GM18861 (cell line): ENCODE data around the gene CTPS1.
A peak's percentile ranks its signal among the peaks of the same experiment; 100 is the strongest.

ENCODE experiments used
- ATAC-seq: cut with Tn5 transposase; IDR thresholded peaks from one replicate; pipeline ENCODE4 v1.9.1; 2021; ENCODE audit not compliant: unreplicated experiment

The CTPS1 gene

GRCh38 chr1:40988280-40988679 is 8.8 kb downstream of the CTPS1 start:
- ATAC-seq = no peak

- no peak for ATAC-seq
Observed at GRCh38 chr1:40989066-40989465, 9.6 kb downstream of the CTPS1 start.

- ATAC-seq = no peak
Observed at GRCh38 chr1:40997096-40997495, 17.6 kb downstream of the CTPS1 start.

- no peak for ATAC-seq
Observed at GRCh38 chr1:40998668-40999067, 19.2 kb downstream of the CTPS1 start.

GRCh38 chr1:41003127-41003639 is 23.7 kb downstream of the CTPS1 start:
- ATAC-seq = no peak

GRCh38 chr1:41003640-41004220 is 24.2 kb downstream of the CTPS1 start:
- ATAC-seq = peak; percentile 95

- no peak for ATAC-seq
Observed at GRCh38 chr1:41005876-41006275, 26.4 kb downstream of the CTPS1 start.

- ATAC-seq = no peak
Observed at GRCh38 chr1:41006942-41007865, 27.7 kb downstream of the CTPS1 start.

- no peak for ATAC-seq
Observed at GRCh38 chr1:41009466-41009865, 30.0 kb downstream of the CTPS1 start.

GRCh38 chr1:41010345-41010744 is 30.8 kb downstream of the CTPS1 start:
- ATAC-seq = no peak

GRCh38 chr1:41013024-41013423 is 33.5 kb downstream of the CTPS1 start:
- ATAC-seq = no peak

- no peak for ATAC-seq
Observed at GRCh38 chr1:41013796-41014195, 34.3 kb downstream of the CTPS1 start.

GRCh38 chr1:41014871-41015270 is 35.4 kb downstream of the CTPS1 start:
- no peak for ATAC-seq

GRCh38 chr1:41015281-41015896 is 35.9 kb downstream of the CTPS1 start:
- ATAC-seq = no peak

GRCh38 chr1:41015897-41016470 is 36.5 kb downstream of the CTPS1 start:
- ATAC-seq = no peak

- no peak for ATAC-seq
Observed at GRCh38 chr1:41017141-41018017, 37.9 kb downstream of the CTPS1 start.

- no peak for ATAC-seq
Observed at GRCh38 chr1:41018018-41018410, 38.5 kb downstream of the CTPS1 start.

- ATAC-seq = no peak
Observed at GRCh38 chr1:41019353-41019745, 39.9 kb downstream of the CTPS1 start.

- no peak for ATAC-seq
Observed at GRCh38 chr1:41020109-41020576, 40.6 kb downstream of the CTPS1 start.

- ATAC-seq = no peak
Observed at GRCh38 chr1:41020654-41021053, 41.2 kb downstream of the CTPS1 start.
